Measurements from ENCODE around the gene CNTNAP2. TPM values are rescaled to one million over a fixed set of nuclear protein-coding genes. Genes with fewer than 3 reads are reported as not detected.

Gene CNTNAP2
- total RNA-seq, 1 donor from 2014 or later, result 0.59 TPM

GRCh38 chr7:147015999-147016398, 899.4 kb downstream of the CNTNAP2 start:
- Histone ChIP-seq H3K4me1 (no peaks in the 10 kb centered on the region), H3K36me3 (no peaks in the 10 kb centered on the region), H3K27ac (no peak overlapping the region), H3K9me3 (no peaks in the 10 kb centered on the region), H3K27me3 (ENCODE audit: low read depth) (no peaks in the 10 kb centered on the region), H3K4me3 (no peak overlapping the region)
- ATAC-seq (no peak), DNase-seq (no peak)
- no peak for TF ChIP-seq CTCF (IDR thresholded peaks at IDR 0.05)
- intact Hi-C loops (cut with DNase I), result no loop called here

- Histone ChIP-seq H3K4me1 (no peaks in the 10 kb centered on the region), H3K27ac (no peak overlapping the region), H3K27me3 (ENCODE audit: low read depth) (no peaks in the 10 kb centered on the region), H3K4me3 (no peak overlapping the region), H3K9me3 (no peaks in the 10 kb centered on the region), H3K36me3 (no peaks in the 10 kb centered on the region)
- TF ChIP-seq CTCF (IDR thresholded peaks at IDR 0.05), result no peak
- intact Hi-C loops (cut with DNase I), result no loop called here
- DNase-seq, result no peak
- ATAC-seq, result no peak
These were observed 905.5 kb downstream of the CNTNAP2 start for GRCh38 chr7:147022056-147022455.

- no peak for TF ChIP-seq CTCF (IDR thresholded peaks at IDR 0.05)
- no peak overlapping the region for H3K4me3 ChIP-seq
- no peak for DNase-seq
- intact Hi-C loops (cut with DNase I), result no loop called here
- H3K36me3 ChIP-seq, result no peaks in the 10 kb centered on the region
- no peaks in the 10 kb centered on the region for H3K27me3 ChIP-seq (ENCODE audit: low read depth)
- ATAC-seq, result no peak
- H3K4me1 ChIP-seq, result no peaks in the 10 kb centered on the region
- no peaks in the 10 kb centered on the region for H3K9me3 ChIP-seq
- H3K27ac ChIP-seq, result no peak overlapping the region
These were observed 906.8 kb downstream of the CNTNAP2 start for GRCh38 chr7:147023440-147023839.

GRCh38 chr7:147029953-147030352, 913.4 kb downstream of the CNTNAP2 start:
- Histone ChIP-seq H3K4me1 (no peaks in the 10 kb centered on the region), H3K27me3 (ENCODE audit: low read depth) (no peaks in the 10 kb centered on the region), H3K36me3 (no peaks in the 10 kb centered on the region), H3K4me3 (no peak overlapping the region), H3K27ac (no peak overlapping the region), H3K9me3 (no peaks in the 10 kb centered on the region)
- ATAC-seq (no peak), DNase-seq (no peak)
- no peak for TF ChIP-seq CTCF (IDR thresholded peaks at IDR 0.05)
- intact Hi-C loops (cut with DNase I), result no loop called here

- DNase-seq (no peak), ATAC-seq (no peak)
- intact Hi-C loops (cut with DNase I), result no loop called here
- Histone ChIP-seq H3K27ac (no peak overlapping the region), H3K4me3 (no peak overlapping the region), H3K27me3 (ENCODE audit: low read depth) (no peaks in the 10 kb centered on the region), H3K36me3 (no peaks in the 10 kb centered on the region), H3K4me1 (no peaks in the 10 kb centered on the region), H3K9me3 (no peaks in the 10 kb centered on the region)
- no peak for TF ChIP-seq CTCF (IDR thresholded peaks at IDR 0.05)
These were observed 917.0 kb downstream of the CNTNAP2 start for GRCh38 chr7:147033641-147034040.

GRCh38 chr7:147041438-147041837, 924.8 kb downstream of the CNTNAP2 start:
- no peak for ATAC-seq
- Histone ChIP-seq H3K27ac (no peak overlapping the region), H3K4me1 (no peaks in the 10 kb centered on the region), H3K36me3 (no peaks in the 10 kb centered on the region), H3K9me3 (no peaks in the 10 kb centered on the region), H3K4me3 (no peak overlapping the region), H3K27me3 (ENCODE audit: low read depth) (no peaks in the 10 kb centered on the region)
- no peak for TF ChIP-seq CTCF (IDR thresholded peaks at IDR 0.05)
- intact Hi-C loops (cut with DNase I), result no loop called here
- no peak for DNase-seq

Measured in lower lobe of right lung (tissue), 2 donors.